NCI-H524 treated with DMSO at 0.1 percent for 48 hours (cell line): ENCODE measurements around the gene CTNNBL1.

Experiments
- DNase-seq: peaks from one replicate; lab custom pipeline; 2025; lab: John Stamatoyannopoulos, UW

CTNNBL1 gene

DNA sequence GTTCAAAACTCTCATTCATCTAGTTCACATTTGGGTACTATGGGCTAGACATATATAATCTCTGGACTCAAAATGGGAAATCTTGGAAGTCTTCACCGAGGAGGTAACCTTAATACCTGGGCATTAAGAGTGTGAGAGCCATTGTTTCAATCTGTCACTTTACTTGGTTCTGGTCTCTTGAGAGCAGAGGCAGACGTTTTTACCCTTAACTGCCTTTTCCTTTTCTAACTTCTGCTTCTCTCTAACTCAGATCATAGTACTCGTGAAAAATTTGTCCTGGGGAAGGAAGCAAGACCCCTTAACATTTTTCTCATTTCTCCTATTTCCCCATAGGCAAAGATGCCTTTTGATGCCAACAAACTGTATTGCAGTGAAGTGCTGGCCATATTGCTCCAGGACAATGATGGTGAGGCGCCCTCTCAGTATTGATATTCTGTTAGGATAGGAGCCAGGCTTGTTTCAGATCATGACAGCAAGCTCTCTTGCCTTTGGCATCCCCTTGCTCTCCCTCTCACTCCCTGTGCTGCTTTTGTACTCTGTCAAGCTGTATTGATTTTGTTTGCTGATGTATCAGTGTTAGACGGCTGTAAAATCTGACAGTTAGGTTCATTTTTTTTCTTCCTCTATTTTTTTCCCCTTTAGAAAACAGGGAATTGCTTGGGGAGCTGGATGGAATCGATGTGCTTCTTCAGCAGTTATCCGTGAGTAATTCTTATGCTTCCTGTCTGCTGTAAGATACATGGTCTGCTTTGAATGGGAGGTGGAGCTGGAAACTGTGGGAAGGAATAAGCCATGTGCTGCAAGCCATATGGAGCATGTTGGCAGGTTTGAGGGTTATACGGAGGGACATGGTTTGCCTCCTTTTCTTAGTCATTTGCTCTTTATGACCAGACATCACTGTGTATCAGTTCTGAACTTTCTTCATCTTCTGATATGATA lies 83.5 kb downstream of the CTNNBL1 start:
- DNase-seq, result no peak

DNA sequence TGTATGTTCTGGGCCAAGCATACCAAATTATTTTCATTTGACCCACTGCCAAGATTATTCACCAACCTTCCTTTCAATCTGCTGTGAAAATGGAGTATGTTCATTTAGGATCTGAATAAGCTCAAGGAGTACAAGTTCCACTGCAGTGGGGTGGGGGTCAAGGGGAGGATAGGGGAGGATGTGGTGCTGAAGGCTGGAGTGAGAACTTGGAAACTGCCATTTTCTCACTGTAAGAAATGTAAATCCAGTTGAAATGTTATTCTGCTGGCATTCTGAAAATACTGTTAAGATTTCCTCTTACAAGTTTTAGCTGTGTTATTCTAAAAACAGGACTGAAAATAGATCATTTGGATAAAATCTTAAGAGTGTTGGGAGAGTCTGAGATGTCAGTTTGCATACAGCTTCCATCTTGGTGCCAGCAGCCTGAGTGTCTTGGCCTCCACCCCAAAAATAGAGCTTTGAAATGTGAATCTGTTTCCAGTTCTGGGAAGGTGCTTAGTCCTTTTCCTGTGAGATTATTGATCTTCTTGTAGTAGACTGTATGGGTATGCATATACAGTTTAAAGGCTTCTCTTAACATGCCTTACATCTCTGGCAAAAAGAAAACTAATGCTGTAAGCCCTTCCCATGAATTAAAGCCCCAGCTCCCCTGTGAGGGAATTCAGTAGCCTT lies 84.3 kb downstream of the CTNNBL1 start:
- DNase-seq, result no peak

DNA sequence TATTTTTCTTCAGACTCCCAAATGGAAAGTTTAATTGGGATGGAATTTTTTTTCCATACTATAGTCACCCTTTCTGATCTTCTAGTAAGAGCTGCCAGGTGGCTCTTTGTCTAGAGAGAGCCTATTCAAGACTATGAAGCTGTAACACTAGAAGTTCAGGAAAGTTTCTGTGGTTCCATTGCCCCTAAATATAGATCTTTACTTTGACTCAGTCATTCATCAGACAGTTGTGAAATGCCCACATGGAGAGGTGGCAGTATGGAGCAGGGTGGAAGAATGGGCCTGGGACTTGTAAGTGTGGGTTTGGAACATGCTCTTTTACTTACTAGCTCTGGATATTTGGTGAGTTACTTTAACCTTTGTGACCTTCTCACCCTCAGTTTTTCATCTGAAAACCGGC lies 87.8 kb downstream of the CTNNBL1 start:
- no peak for DNase-seq

DNA sequence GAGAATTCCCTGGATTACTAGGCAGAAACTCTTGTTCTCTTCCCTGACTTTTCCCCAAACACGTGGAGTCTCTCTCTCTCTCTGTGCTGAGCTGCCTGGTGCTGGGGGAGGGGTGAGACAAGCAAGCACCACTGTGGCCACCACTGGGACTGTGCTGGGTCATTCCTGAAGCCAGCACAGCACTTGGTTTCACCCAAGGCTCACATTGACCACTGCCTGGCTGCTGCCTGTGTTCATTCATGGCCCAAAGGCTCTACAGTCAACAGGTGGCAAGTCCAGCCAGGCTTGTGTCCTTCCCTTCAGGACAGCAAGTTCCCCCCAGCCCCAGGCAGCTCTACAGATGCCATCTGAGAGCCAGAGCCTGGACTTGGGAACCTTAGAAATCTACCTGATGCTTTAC lies 92.2 kb downstream of the CTNNBL1 start:
- no peak for DNase-seq

DNA sequence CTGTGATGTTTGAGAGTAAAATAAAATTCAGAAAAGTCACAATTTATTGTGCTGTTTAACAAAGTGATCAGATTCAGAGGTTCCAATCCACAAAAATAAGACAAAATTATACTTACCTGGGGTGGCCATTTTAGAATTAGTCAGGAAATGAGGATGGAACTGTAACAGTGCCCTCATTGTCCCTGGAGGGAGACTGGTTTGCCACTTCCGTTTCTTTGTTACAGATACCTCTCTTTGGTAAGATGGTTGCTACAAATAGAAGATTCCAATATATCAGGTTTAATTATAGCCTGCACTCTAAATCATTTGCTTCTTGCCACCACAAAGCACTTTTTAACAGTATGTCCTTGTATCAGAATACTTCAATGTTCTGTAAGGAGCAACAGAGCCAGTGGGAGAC lies 95.6 kb downstream of the CTNNBL1 start:
- DNase-seq, result no peak

DNA sequence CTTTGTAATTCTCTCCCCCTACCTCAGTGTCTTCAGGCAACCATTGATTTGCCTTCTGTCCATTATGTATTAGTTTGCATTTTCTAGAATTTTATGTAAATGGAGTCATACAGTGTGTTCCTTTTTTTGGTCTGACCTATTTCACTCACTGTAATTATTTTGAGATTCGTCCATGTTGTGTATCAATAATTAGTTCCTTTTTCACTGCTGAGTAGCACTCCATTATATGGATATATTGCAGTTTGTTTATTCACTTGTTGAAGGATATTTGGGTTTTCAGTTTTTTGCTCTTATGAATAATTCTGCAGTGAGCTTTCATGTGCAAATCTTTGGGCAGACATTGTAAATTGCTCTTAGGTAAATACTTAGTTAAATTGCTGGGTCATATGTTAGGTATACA lies 97.1 kb downstream of the CTNNBL1 start:
- DNase-seq, result no peak

DNA sequence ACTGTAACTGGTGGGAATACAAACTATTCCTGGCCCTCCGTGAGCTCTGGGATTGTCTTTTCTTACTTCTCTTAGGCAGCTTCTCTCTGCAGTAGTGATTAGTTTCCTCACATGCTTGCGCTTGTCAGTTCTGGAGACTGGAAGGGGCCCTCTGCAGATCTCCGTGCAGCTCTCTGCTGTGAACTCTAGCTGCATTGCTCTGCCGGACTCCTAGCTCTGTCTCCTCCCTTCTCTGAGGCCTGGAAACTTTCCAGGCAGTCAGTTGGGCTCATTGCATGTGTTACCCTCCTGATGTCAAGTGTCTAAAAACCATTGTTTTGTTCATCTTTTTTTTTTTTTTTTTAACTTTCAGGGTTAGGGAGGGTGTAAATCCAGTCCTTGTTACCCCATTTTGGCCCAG lies 102.3 kb downstream of the CTNNBL1 start:
- no peak for DNase-seq

DNA sequence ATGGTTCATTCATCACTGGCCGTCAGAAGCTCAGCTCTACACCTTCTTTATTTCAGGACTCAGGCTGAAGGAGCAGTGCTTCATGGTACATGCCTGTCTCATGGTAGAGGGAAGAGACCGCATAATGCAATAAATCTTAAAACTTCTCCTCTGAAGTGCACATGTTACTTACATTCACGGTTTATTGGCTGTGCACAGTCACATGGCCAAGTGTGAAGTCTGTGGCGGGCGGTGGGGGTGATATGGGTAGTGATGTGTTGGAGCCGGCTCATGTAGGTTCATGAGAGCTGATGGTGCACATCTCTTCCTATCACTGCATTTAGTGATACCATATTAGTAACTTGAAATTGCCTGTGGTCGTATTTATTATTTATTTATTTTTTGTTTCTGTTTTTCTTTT lies 102.9 kb downstream of the CTNNBL1 start:
- DNase-seq, result no peak

DNA sequence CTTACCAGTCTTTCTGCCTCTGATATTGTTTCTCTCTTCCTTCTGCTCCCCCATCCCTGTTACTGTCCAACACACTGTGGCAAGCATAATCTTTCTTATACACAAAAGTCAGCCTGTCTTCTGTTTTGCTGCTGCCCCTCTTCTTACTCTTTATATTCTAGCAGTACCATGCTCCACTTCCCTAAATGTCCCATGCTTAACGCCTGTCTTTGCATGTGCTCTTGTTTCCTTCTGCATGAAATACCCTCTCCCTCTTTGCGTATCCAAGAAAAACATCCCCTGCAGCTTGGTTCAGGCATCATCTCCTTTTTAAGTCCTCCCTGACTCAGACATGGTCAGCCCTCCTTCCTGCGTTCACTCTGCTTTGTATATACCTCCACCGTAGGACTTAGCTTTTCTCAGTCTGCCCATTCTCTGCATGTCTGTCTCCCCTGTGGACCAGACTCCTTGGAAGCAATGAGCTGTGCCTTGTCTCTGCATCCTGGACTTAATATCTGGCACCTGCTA lies 103.9 kb downstream of the CTNNBL1 start:
- no peak for DNase-seq

DNA sequence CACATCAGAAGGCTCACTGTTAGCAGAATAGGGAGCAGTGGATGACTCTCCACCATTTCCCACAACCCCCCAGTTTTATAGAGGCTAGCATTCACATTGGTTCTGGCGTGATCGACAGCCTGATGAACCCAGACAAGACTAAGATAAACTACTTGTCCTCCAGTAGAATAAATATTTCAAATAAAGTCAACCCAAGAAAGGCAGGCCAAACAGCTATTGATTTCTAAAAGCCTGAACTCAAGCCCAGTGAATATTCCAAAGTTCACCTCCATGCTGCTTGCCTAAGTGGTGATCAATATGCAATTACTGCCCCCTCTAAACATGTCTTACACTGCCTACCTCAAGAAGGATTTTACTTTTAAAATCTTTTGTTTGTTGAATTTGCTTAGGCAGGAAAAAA lies 104.5 kb downstream of the CTNNBL1 start:
- DNase-seq, result no peak

DNA sequence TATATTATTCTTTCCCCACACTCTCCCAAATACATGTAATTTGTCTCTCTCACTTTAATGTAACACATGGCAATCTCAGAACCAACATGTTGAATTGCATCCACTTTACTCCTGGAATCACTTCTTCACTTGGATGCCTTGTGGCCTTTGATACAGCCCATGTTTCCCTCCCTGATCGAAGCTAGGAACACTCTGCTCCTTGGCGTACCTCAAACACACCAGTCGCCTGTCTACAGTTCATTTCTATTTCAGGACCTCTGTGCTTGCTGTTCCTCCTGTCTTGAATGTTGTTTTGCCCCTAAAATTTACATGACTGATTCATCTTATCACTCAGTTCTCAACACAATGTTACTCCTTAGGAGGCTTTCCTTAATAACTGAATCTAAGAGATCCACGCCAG lies 106.8 kb downstream of the CTNNBL1 start:
- no peak for DNase-seq

DNA sequence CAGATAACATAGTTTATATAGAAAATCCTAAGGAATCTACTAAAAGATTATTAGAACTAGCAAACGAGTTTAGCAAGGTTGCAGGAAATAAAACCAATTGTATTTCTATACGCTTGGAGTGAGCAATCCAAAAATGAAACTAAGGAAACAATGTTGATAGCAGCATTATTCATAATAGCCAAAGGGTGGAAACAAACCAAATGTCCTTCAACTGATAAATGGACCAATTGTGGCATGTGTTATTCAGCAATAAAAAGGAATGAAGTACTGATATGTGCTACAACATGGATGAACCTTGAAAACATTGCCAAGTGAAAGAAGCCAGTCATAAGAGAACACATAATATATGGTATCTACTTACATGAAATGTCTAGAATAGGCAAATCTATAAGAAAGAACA lies 108.1 kb downstream of the CTNNBL1 start:
- no peak for DNase-seq

DNA sequence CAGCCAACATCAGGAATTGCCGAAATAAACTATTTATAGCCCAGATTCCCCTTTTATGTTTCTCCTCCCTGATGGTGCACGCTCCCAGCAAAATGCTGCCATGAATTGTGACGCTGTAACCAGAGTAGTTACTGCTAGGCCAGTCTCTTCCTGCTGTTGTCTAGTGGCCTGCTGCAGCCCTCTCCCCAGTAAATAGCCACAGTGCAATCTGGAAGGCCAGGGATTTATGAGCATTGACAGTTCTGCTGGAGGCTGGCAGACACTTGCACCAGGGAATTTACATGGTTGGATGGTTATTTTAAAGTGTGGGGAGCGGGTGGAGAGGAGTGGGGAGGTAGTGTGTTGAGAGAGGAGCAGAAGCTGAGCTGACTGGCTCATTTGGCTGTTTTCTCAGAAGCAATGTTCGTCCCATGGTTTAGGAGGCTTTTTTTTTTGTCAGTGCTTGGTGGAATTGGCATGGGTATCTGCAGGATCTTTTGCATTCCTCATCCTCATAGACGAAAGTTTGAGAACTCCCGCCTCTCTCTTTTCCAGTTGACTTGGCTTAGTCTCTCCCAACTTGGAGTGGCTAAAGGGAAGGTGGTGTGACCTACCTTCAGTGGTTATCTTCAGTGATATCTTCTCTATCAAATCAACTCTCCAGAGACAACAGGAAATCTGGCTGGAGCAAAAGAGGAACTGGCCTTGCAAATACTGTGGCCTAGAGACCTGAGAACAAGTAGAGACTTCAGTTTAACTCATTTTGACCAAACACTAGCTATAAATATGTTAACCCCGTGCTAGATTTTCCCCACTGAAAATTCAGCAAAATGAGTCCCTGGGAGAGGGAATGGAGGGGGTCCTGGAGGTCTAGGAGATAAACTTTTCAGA lies 109.8 kb downstream of the CTNNBL1 start:
- no peak for DNase-seq

DNA sequence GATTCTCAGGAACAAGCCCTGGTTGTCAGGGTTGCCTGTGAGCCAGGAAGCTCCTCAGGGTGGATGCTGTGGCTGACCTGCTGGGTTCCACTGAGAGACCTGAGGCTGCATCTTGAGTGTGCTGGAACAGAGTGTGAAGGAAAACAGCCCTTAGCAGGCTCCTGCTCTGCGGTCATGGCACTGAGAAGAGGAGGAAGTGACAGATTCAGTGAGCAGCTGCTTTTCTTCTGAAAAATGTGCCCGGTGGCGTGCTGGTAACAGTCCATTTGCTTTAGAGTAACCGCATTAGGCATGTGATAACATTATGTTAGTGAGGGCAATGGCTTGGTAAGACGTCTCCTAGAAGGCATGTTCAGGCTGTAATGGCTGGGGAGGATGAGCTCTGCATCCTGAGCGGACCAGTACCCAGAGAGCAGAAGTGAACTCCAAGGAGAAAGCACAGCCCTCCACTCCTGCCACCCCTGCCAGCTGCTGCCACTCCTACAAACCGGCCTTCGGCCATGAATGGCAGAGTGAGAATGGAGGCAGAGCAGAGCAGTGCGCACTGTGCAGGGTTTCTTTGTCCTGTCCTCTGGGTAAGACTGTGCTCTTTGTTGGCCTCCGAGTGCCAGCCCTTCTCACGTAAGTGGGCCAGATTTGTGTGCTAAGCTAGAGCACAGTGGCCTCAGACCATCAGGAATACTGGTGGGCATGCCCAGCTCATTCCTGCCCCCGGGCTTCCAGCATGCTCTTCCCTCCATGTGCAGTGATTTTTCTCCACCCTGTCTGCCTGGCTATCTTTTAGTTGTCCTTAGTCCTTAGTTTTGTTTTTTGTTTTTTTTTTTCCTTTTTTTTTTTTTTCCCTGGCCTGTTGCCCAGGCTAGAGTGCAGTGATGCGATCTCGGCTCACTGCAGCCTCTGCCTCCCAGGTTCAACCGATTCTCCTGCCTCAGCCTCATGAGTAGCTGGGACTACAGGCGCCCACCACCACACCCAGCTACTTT lies 111.0 kb downstream of the CTNNBL1 start:
- no peak for DNase-seq

DNA sequence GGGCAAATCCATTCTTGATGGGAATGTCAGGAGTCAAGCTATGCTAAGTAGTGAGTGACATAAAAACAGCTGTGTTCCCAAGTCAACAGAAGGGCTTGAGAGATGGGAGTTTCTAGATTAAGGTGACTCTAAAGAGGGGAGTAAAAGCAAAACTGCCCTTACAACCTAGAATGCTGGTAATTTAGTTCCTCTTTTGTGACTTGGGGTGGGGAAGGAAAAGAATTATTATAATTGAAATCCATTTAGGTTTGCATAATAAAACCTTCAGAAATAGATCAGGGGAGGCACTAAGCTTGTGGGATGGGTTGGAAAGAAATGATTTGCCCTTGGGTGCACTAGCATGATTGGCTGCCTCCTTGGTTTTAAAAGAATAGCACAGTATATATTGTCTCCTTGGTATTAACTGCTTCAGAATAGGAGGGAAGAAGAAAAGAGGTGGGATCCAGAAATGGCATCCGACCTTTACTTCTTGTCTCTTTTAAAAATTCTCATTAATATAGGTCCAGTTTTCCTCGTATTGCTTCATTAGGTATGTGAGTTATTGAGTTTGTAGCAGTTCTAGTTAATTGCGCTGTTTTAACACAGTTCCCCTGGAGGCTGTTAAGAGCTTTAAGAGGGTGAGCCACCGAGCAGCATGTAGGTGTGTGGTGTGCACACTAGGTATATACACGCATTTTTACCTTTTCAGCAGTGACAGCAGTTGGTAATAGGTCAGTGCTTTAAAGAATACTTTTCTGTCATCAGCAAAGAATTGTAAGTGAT lies 113.8 kb downstream of the CTNNBL1 start:
- DNase-seq, result no peak

DNA sequence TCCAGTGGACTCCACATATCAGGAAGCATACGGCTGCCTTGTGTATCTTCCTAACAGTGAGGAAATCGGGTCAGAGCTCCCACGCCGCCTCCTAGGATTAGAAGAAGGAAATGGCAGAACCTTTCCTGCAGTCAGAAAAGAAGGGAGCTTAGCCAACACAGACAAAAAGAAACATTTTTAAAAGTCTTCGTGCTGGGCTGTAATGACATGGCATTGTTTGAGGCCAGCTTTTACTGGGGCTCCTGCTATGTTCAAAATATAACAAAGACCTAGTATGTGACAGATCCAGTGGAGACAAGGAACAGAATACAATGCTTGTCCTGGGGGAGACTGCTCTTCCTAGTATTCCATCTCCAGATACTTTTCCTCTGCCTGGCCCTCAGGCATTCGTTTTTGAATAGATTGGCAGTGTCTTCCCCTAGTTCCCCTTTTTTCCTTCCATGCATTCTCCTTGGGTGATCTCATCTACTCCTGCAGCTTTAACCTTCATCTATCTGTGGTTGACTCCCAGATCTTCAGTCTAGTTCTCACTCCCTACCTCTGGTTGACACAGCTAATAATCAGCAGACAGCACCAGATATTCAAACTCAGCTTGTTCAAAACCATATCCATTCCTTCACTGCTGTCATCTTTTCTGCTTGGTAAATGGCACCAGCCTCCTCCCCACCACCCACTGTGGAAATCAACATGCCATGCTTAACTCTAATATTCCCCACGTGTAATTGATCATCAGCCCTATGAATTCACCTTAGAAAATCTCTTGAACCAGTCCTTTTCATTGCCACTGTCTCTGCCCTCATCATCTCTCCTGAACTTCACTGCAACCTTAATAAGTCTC lies 114.6 kb downstream of the CTNNBL1 start:
- DNase-seq, result no peak

DNA sequence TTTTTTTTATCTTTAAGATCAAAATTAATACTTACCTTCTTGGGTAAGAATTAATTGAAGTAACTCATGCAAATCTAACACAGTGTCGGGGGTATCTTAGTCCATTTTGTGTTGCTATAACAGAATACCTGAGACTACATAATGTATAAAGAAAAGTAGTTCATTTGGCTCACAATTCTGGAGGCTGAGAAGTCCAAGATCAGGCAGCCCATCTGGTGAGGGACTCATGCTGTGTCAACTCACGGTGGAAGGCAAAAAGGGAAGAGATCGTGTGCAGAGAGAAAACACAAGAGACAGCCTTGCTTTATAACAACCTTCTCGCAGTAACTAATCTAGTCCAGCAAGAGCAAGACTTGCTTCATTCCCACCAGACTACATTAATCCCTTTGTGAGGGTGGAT lies 116.2 kb downstream of the CTNNBL1 start:
- DNase-seq, result no peak

DNA sequence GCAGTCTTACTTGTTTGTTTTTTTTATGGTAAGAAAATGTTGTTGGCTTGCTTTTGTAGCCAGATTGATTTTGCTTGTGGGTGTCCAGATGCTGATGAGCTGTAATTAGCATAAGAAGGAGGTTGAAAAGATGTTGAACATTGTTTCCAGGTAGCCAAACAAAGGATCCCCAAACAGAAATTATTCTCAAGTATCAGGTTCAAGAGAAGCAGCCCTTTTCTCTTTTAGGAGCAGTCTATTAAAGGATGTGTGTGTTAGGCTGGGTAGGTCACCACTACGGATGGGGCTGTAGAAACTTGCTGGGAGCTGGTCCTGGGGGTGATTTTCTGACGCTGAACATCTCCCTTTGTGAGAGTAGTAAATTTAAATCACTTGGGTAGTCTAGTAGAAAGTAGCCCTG lies 122.2 kb downstream of the CTNNBL1 start:
- no peak for DNase-seq

DNA sequence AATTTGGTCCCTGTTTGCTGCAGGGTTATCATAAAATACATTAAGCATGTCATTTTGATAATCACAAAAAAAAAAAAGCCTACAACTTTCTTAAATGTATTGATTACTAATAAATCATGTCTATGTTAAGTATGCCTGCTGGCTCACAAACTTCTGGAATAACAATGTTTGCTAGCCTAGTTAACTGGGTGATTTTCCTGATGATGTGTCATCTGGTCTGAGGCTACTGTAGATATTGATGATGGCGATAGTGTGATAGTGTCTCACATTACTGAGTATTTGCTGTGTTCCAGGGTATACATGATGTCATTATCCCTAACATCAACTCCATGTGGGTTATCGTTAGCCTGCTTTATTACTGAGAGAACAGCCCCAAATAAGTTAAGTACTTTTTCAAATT lies 122.9 kb downstream of the CTNNBL1 start:
- DNase-seq, result no peak
